Measurements from ENCODE around the gene TWIST2. TPM values are rescaled to one million over a fixed set of nuclear protein-coding genes. Genes with fewer than 3 reads are reported as not detected.

The TWIST2 gene
- total RNA-seq, 2 experiments from 2014 or later: not detected

- Mint-ChIP-seq H3K36me3 (no peaks in the 10 kb centered on the region), H3K27ac (no peak overlapping the region), H3K4me3 (no peak overlapping the region), H3K4me1 (no peaks in the 10 kb centered on the region), H3K9me3 (no peaks in the 10 kb centered on the region), H3K27me3 (peaks cover 2% of the 10 kb centered on the region)
- no peak for ATAC-seq (ENCODE audit: low read depth)
- no peak for DNase-seq
- POLR2A ChIA-PET: no interaction called here
Measured at GRCh38 chr2:238888781-238889180, 40.9 kb downstream of the TWIST2 start.

GRCh38 chr2:238890131-238890530 lies 42.2 kb downstream of the TWIST2 start:
- POLR2A ChIA-PET: no interaction called here
- ATAC-seq (ENCODE audit: low read depth): no peak
- Mint-ChIP-seq H3K27me3 (peaks cover 3% of the 10 kb centered on the region), H3K4me3 (no peak overlapping the region), H3K27ac (no peak overlapping the region), H3K4me1 (no peaks in the 10 kb centered on the region), H3K36me3 (no peaks in the 10 kb centered on the region), H3K9me3 (no peaks in the 10 kb centered on the region)
- DNase-seq: no peak

GRCh38 chr2:238890618-238891456 lies 43.0 kb downstream of the TWIST2 start:
- Mint-ChIP-seq H3K27ac (no peak overlapping the region), H3K4me1 (no peaks in the 10 kb centered on the region), H3K36me3 (no peaks in the 10 kb centered on the region), H3K27me3 (peaks cover 3% of the 10 kb centered on the region), H3K4me3 (no peak overlapping the region), H3K9me3 (no peaks in the 10 kb centered on the region)
- POLR2A ChIA-PET: no interaction called here
- ATAC-seq (ENCODE audit: low read depth) (no peak), DNase-seq (no peak)

GRCh38 chr2:238891457-238892203 lies 43.7 kb downstream of the TWIST2 start:
- DNase-seq (no peak), ATAC-seq (ENCODE audit: low read depth) (no peak)
- H3K4me1 Mint-ChIP-seq: no peaks in the 10 kb centered on the region
- no peaks in the 10 kb centered on the region for H3K36me3 Mint-ChIP-seq
- POLR2A ChIA-PET: no interaction called here
- peaks cover 3% of the 10 kb centered on the region for H3K27me3 Mint-ChIP-seq
- no peak overlapping the region for H3K27ac Mint-ChIP-seq
- H3K4me3 Mint-ChIP-seq: no peak overlapping the region
- no peaks in the 10 kb centered on the region for H3K9me3 Mint-ChIP-seq

- H3K27ac Mint-ChIP-seq: no peak overlapping the region
Measured at GRCh38 chr2:238892204-238892500, 44.3 kb downstream of the TWIST2 start.

GRCh38 chr2:238892796-238893195 lies 44.9 kb downstream of the TWIST2 start:
- Mint-ChIP-seq H3K9me3 (no peaks in the 10 kb centered on the region), H3K36me3 (no peaks in the 10 kb centered on the region), H3K4me1 (no peaks in the 10 kb centered on the region), H3K4me3 (no peak overlapping the region), H3K27me3 (peaks cover 2% of the 10 kb centered on the region), H3K27ac (no peak overlapping the region)
- ATAC-seq (ENCODE audit: low read depth) (no peak), DNase-seq (no peak)
- POLR2A ChIA-PET: no interaction called here

More at GRCh38 chr2:238892204-238892500, 44.3 kb downstream of the TWIST2 start:
- ATAC-seq (ENCODE audit: low read depth) (no peak), DNase-seq (no peak)
- Mint-ChIP-seq H3K9me3 (no peaks in the 10 kb centered on the region), H3K4me3 (no peak overlapping the region), H3K27me3 (peaks cover 3% of the 10 kb centered on the region), H3K4me1 (no peaks in the 10 kb centered on the region), H3K36me3 (no peaks in the 10 kb centered on the region)
- POLR2A ChIA-PET: no interaction called here

GRCh38 chr2:238893349-238894000 lies 45.6 kb downstream of the TWIST2 start:
- H3K36me3 Mint-ChIP-seq: no peaks in the 10 kb centered on the region
- ATAC-seq (ENCODE audit: low read depth) (no peak), DNase-seq (no peak)
- H3K4me1 Mint-ChIP-seq: no peaks in the 10 kb centered on the region
- no peak overlapping the region for H3K27ac Mint-ChIP-seq
- H3K9me3 Mint-ChIP-seq: no peaks in the 10 kb centered on the region
- peaks cover 2% of the 10 kb centered on the region for H3K27me3 Mint-ChIP-seq
- POLR2A ChIA-PET: no interaction called here
- H3K4me3 Mint-ChIP-seq: no peak overlapping the region

- no peaks in the 10 kb centered on the region for H3K36me3 Mint-ChIP-seq
- ATAC-seq (ENCODE audit: low read depth): no peak
- H3K9me3 Mint-ChIP-seq: no peaks in the 10 kb centered on the region
- H3K27me3 Mint-ChIP-seq: peaks cover 2% of the 10 kb centered on the region
- POLR2A ChIA-PET: no interaction called here
- no peak for DNase-seq
- H3K4me3 Mint-ChIP-seq: no peak overlapping the region
- H3K27ac Mint-ChIP-seq: no peak overlapping the region
- no peaks in the 10 kb centered on the region for H3K4me1 Mint-ChIP-seq
Measured at GRCh38 chr2:238894226-238894949, 46.5 kb downstream of the TWIST2 start.

- H3K27me3 Mint-ChIP-seq: peaks cover 2% of the 10 kb centered on the region
- H3K27ac Mint-ChIP-seq: no peak overlapping the region
- no peaks in the 10 kb centered on the region for H3K36me3 Mint-ChIP-seq
- DNase-seq: no peak
- no peak overlapping the region for H3K4me3 Mint-ChIP-seq
- no peak for ATAC-seq (ENCODE audit: low read depth)
- H3K9me3 Mint-ChIP-seq: no peaks in the 10 kb centered on the region
- H3K4me1 Mint-ChIP-seq: no peaks in the 10 kb centered on the region
- POLR2A ChIA-PET: no interaction called here
Measured at GRCh38 chr2:238894950-238895298, 47.0 kb downstream of the TWIST2 start.

- Mint-ChIP-seq H3K4me1 (no peaks in the 10 kb centered on the region), H3K27ac (no peak overlapping the region), H3K36me3 (no peaks in the 10 kb centered on the region), H3K27me3 (peaks cover 2% of the 10 kb centered on the region), H3K9me3 (no peaks in the 10 kb centered on the region), H3K4me3 (no peak overlapping the region)
- POLR2A ChIA-PET: no interaction called here
- no peak for DNase-seq
- ATAC-seq (ENCODE audit: low read depth): no peak
Measured at GRCh38 chr2:238895361-238895882, 47.5 kb downstream of the TWIST2 start.

- POLR2A ChIA-PET: no interaction called here
- H3K4me3 Mint-ChIP-seq: no peak overlapping the region
Measured at GRCh38 chr2:238895891-238896600, 48.2 kb downstream of the TWIST2 start.

GRCh38 chr2:238896641-238897040 lies 48.8 kb downstream of the TWIST2 start:
- no peaks in the 10 kb centered on the region for H3K36me3 Mint-ChIP-seq
- H3K27me3 Mint-ChIP-seq: peaks cover 2% of the 10 kb centered on the region
- POLR2A ChIA-PET: no interaction called here
- no peak overlapping the region for H3K27ac Mint-ChIP-seq
- no peaks in the 10 kb centered on the region for H3K4me1 Mint-ChIP-seq
- ATAC-seq (ENCODE audit: low read depth): no peak
- no peaks in the 10 kb centered on the region for H3K9me3 Mint-ChIP-seq
- no peak overlapping the region for H3K4me3 Mint-ChIP-seq
- DNase-seq: no peak

More at GRCh38 chr2:238895891-238896600, 48.2 kb downstream of the TWIST2 start:
- Mint-ChIP-seq H3K27me3 (peaks cover 2% of the 10 kb centered on the region), H3K36me3 (no peaks in the 10 kb centered on the region), H3K27ac (no peak overlapping the region), H3K4me1 (no peaks in the 10 kb centered on the region), H3K9me3 (no peaks in the 10 kb centered on the region)
- no peak for ATAC-seq (ENCODE audit: low read depth)
- DNase-seq: no peak
